ENCODE results near the gene CITED1.

Gene CITED1

DNA sequence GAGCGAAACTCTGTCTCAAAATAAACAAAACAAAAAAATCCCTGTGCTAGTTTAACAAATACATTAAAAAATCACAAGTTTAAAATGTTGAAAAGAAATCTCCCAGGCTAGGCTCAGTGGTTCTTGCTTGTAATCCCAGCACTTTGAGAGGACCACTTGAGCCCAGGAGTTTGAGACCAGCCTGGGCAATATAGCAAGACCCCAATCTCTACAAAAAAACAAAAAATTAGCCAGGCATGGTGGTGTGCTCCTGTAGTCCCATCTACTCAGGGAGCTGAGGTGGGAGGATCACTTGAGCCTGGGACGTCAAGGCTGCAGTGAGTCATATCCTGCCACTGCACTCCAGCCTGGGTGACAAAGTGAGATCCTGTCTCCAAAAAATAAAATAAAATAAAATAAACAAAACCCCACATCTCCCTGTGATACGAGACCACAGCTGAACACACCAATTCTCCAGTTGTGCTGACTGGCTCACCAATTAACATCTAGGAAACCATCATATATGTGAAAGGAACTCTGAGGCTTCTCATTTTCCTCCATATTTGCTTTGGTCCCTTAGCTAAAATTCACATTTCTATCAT is 36.0 kb downstream of the CITED1 start:
- peak; percentile 72 for DNase-seq

DNA sequence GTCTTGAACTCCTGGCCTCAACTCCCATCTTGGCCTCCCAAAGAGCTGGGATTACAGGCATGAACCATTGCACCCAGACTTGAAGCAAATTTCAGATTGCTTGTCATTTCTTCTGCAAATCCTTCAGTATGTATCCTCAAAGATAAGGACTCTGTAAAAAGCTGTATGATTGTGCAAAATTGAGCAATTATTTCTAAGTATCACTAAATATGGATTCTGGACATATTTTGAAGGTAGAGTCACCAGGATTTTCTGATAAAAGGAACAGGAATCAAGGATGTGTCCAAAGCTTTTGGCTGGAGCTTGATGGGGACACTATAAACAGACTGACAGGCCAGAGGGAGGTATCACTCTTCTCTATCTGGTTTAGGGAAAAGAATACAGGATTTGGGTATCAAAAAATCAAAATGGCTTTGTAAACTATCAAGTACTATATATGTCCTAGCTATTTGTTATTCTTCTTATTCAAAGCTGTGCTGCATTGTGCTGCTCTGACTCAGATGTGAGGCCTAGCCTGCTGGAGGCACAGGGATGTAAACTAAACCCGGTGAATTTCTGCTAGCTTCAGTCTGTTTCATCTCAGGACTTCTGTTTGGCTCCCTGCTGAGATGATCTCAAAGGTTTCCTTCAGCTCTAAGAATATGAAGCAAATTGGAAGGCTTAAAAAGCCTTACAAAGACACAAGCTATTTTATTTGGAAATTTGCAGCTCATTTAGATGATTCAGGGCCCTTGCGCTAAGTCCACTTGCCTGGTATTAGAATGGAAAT is 36.9 kb downstream of the CITED1 start:
- peak; percentile 68 for DNase-seq

DNA sequence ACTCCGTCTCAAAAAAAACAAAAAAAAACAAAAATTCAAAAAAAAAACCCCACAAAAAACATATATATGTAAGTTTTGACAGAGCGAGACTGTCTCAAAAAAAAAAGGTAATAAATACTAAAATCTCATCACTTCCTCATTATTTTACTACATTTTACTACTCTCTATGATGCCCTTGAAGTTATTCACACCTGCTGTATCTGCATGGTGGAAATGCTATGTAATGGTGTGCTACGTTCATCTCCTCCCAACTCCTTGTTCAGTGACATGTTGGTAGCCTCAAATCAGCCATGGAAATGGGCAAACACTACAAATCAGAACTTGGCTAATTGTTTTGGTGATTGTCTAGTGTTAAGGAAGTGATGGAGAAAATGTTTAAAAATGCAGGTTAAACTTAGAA is 40.5 kb downstream of the CITED1 start:
- no peak for DNase-seq

DNA sequence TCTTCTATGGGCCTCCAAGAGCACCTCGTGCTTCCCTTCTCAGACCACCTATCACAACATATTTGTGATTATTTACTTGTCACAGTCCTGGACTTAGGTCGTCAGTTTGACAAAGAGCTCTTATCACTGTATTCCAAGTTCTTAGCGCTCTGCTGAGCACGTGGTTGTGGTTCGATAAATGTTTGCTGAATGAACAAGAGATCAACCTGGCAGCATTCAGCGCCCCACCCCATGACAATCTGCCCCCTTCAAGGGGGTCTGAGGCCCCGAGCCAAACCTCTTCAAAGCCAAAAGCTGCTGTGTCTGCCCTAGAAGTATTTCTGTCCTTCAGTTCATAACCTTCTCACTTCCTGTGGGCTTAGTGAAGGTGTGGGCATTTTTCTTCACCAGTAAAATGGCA is 43.6 kb downstream of the CITED1 start:
- no peak for DNase-seq

DNA sequence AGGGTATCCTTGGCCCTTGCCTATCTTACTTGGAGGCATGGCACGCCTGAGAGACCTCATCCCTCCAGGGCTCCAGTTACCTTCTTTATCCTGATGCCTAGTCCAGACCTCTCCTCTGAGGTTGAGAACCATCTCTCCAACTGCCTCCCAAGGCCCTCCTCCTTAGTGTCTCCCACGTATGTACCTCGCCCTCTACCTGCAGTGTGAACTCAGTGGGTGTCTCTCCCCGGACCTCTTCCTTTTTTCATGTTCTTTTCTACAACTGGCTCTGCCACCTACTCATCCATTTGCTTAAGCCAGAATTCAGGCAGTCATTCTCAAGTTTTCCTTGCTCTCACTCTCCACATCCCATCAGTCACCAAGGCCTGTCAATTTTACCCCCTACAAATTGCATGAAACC is 45.3 kb downstream of the CITED1 start:
- DNase-seq: no peak

DNA sequence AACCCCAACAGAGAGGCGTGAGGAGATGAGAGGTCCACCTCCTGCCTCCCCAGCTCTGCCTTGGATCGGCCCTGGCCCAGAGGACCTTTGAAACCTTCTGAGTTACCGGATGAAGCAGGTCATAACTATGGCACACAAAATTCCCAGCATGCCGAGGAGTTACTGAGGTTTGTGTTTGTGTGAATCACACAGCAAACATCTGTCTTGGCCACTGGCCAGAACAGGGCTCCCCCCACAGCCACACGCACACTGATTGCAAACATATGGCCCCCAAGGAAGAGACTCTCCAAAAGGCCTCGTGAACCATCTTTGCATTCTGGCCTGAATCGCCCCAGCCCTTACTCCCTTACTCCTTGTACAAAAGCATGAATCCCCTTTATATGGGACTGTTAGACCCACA is 47.5 kb downstream of the CITED1 start:
- DNase-seq: peak; percentile 88

DNA sequence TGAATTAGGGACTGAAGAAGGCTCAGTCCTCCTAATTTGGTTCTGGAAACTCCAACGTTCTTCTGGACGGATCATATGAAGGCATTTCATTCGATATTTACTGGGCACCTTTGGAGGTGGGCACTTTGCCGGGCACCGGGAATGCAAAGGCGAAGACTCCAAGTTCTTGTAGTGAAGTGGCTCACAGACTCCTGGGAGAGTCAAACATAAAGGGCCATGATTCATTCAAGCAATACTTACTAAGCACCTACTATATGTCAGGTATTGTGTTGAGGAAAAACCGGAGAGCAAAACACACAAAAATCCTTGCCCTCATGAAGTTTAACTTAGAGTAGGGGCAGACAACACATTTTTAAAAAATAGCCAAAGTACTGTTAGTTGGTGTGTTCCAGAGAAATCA is 49.9 kb downstream of the CITED1 start:
- DNase-seq: no peak

DNA sequence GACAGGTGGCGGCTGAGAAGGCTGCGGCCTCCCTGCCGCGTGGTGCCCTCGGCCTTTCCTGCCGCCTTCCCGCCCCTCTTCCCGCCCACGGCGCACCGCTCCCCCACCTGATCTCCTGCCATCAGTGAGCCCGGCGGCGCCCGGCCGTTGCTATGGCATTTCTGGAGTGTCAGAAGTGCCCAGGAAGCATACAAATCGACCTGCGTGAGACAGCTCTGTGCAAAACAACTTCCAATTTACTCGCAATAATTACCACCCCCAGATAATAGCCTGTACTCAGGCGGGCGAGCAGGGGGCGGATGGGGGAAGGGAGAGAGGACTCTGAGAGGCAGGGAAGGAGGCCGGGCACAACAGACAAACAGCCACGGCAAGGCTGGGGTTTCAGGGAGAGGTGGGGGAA is 50.3 kb downstream of the CITED1 start:
- no peak for DNase-seq

DNA sequence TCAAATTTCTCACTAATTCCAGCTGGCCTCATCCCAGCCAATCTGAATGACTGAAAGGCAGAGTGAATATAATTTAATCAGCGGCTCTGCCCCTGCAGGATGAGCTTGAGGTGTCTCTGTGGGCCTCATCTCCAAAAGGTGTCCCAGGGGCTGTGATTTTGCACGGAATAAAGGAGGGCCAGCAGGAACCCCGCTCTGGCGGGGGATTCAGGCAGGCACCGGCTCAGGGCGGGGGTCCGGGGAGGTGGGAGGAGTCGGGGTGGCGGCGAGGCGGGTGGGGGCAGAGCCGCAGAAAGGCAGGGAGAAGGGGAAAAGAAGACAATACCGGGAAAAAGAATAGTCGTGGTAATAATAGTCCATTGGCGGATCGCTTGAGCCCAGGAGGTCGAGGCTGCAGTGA is 50.9 kb downstream of the CITED1 start:
- DNase-seq: no peak

DNA sequence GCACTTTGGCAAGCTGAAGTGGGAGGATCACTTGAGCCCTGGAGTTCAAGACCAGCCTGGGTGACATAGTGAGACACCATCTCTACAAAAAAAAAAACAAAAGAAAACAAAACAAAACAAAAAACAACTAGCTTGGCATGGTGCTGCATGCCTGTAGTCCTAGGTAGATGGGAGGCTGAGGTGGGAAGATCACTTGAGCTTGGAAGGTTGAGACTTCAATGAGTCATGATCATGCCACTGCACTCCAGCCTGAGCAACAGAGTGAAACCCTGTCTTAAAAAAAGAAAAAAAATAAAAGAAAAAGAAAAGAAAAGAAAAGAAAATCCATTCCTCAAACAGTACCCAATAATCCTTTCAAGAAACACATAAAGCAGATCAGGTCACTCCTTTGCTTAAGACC is 52.0 kb downstream of the CITED1 start:
- no peak for DNase-seq
